Measurements from ENCODE around the gene ZKSCAN3.

GRCh38 chr6:28371706-28372451 lies 22.1 kb downstream of the ZKSCAN3 start:
- TF ChIP-seq CTCF (conservative IDR thresholded peaks at IDR 0.05) (no peak), ZFX (IDR thresholded peaks at IDR 0.05) (no peak)
